Measurements from ENCODE around the gene SF3B5. TPM values are rescaled to one million over a fixed set of nuclear protein-coding genes. Genes with fewer than 3 reads are reported as not detected.

The SF3B5 gene
- total and polyA plus RNA-seq, 2 donors from 2014 or later: 101 to 420 TPM

GRCh38 chr6:144143106-144143505 is 47.7 kb upstream of the SF3B5 start:
- TF ChIP-seq, protein P1, sequence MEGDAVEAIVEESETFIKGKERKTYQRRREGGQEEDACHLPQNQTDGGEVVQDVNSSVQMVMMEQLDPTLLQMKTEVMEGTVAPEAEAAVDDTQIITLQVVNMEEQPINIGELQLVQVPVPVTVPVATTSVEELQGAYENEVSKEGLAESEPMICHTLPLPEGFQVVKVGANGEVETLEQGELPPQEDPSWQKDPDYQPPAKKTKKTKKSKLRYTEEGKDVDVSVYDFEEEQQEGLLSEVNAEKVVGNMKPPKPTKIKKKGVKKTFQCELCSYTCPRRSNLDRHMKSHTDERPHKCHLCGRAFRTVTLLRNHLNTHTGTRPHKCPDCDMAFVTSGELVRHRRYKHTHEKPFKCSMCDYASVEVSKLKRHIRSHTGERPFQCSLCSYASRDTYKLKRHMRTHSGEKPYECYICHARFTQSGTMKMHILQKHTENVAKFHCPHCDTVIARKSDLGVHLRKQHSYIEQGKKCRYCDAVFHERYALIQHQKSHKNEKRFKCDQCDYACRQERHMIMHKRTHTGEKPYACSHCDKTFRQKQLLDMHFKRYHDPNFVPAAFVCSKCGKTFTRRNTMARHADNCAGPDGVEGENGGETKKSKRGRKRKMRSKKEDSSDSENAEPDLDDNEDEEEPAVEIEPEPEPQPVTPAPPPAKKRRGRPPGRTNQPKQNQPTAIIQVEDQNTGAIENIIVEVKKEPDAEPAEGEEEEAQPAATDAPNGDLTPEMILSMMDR (IDR thresholded peaks at IDR 0.05; ENCODE audit: borderline replicate concordance, extremely low read depth, insufficient read depth): no peak
- DNase-seq (no peak), FAIRE-seq (no peak)
- H3K9ac ChIP-seq (ENCODE audit: low read length in 3 of 3): no peak overlapping the region
- no peak overlapping the region for H3K27ac ChIP-seq (ENCODE audit: low read depth in 2 of 2, low read length in 2 of 2)
- no peaks in the 10 kb centered on the region for H3K9me3 ChIP-seq (ENCODE audit: control insufficient read depth in 2 of 3, insufficient read depth in 1 of 3, low read length in 3 of 3)
- intact Hi-C loops (cut with DNase I): no loop called here
- H3K36me3 ChIP-seq (ENCODE audit: control insufficient read depth in 2 of 3, insufficient read depth in 3 of 3, low read length in 3 of 3): no peaks in the 10 kb centered on the region
- no peak overlapping the region for H3K4me3 ChIP-seq (ENCODE audit: low read length in 3 of 3)
- no peaks in the 10 kb centered on the region for H3K4me1 ChIP-seq (ENCODE audit: control insufficient read depth in 2 of 3, insufficient read depth in 2 of 3, low read depth in 1 of 3, low read length in 3 of 3)
- no peaks in the 10 kb centered on the region for H3K27me3 ChIP-seq (ENCODE audit: control insufficient read depth, insufficient read depth, low read length)

DNA sequence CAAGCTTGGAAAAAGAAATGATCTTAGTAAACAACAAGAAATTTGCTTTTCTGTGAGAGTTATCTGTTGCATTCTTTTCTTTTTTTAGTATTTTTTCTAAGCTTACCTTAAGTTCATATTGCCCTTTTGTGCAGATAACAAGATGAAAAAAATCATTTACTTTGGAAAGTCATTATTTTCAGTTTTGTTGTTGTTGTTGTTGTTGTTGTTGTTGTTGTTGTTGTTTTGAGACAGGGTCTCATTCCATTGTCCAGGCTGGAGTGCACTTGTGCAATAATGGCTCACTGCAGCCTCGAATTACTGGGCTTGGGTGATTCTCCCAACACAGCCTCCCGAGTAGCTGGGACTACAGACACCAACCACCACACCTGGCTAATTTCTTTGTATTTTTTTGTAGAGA is 46.1 kb upstream of the SF3B5 start:
- Histone ChIP-seq H3K27ac (ENCODE audit: low read depth in 2 of 2, low read length in 2 of 2) (no peak overlapping the region), H3K4me1 (ENCODE audit: control insufficient read depth in 2 of 3, insufficient read depth in 2 of 3, low read depth in 1 of 3, low read length in 3 of 3) (no peaks in the 10 kb centered on the region), H3K4me3 (ENCODE audit: low read length in 3 of 3) (no peak overlapping the region), H3K9me3 (ENCODE audit: control insufficient read depth in 2 of 3, insufficient read depth in 1 of 3, low read length in 3 of 3) (no peaks in the 10 kb centered on the region), H3K27me3 (ENCODE audit: control insufficient read depth, insufficient read depth, low read length) (no peaks in the 10 kb centered on the region), H3K36me3 (ENCODE audit: control insufficient read depth in 2 of 3, insufficient read depth in 3 of 3, low read length in 3 of 3) (no peaks in the 10 kb centered on the region), H3K9ac (ENCODE audit: low read length in 3 of 3) (no peak overlapping the region)
- DNase-seq (no peak), FAIRE-seq (no peak)
- TF ChIP-seq, protein P1 (IDR thresholded peaks at IDR 0.05; ENCODE audit: borderline replicate concordance, extremely low read depth, insufficient read depth): no peak
- intact Hi-C loops (cut with DNase I): no loop called here

- Histone ChIP-seq H3K27ac (ENCODE audit: low read depth in 2 of 2, low read length in 2 of 2) (no peak overlapping the region), H3K4me1 (ENCODE audit: control insufficient read depth in 2 of 3, insufficient read depth in 2 of 3, low read depth in 1 of 3, low read length in 3 of 3) (no peaks in the 10 kb centered on the region), H3K27me3 (ENCODE audit: control insufficient read depth, insufficient read depth, low read length) (no peaks in the 10 kb centered on the region), H3K4me3 (ENCODE audit: low read length in 3 of 3) (no peak overlapping the region), H3K9ac (ENCODE audit: low read length in 3 of 3) (no peak overlapping the region), H3K36me3 (ENCODE audit: control insufficient read depth in 2 of 3, insufficient read depth in 3 of 3, low read length in 3 of 3) (no peaks in the 10 kb centered on the region), H3K9me3 (ENCODE audit: control insufficient read depth in 2 of 3, insufficient read depth in 1 of 3, low read length in 3 of 3) (no peaks in the 10 kb centered on the region)
- FAIRE-seq (no peak), DNase-seq (no peak)
- TF ChIP-seq, protein P1 (IDR thresholded peaks at IDR 0.05; ENCODE audit: borderline replicate concordance, extremely low read depth, insufficient read depth): no peak
- intact Hi-C loops (cut with DNase I): no loop called here
These were observed 45.5 kb upstream of the SF3B5 start for GRCh38 chr6:144140867-144141266.

- H3K27ac ChIP-seq (ENCODE audit: low read depth in 2 of 2, low read length in 2 of 2): no peak overlapping the region
- intact Hi-C loops (cut with DNase I): no loop called here
- no peaks in the 10 kb centered on the region for H3K27me3 ChIP-seq (ENCODE audit: control insufficient read depth, insufficient read depth, low read length)
- no peak overlapping the region for H3K9ac ChIP-seq (ENCODE audit: low read length in 3 of 3)
- DNase-seq (no peak), FAIRE-seq (no peak)
- TF ChIP-seq, protein P1 (IDR thresholded peaks at IDR 0.05; ENCODE audit: borderline replicate concordance, extremely low read depth, insufficient read depth): no peak
- no peaks in the 10 kb centered on the region for H3K9me3 ChIP-seq (ENCODE audit: control insufficient read depth in 2 of 3, insufficient read depth in 1 of 3, low read length in 3 of 3)
- H3K4me1 ChIP-seq (ENCODE audit: control insufficient read depth in 2 of 3, insufficient read depth in 2 of 3, low read depth in 1 of 3, low read length in 3 of 3): no peaks in the 10 kb centered on the region
- no peaks in the 10 kb centered on the region for H3K36me3 ChIP-seq (ENCODE audit: control insufficient read depth in 2 of 3, insufficient read depth in 3 of 3, low read length in 3 of 3)
- no peak overlapping the region for H3K4me3 ChIP-seq (ENCODE audit: low read length in 3 of 3)
These were observed 44.4 kb upstream of the SF3B5 start for GRCh38 chr6:144139817-144140216.

All from kidney (tissue), 14 donors.